PC-3 (cell line): ENCODE measurements around the gene LMAN2. TPM values are rescaled to one million over a fixed set of nuclear protein-coding genes. Genes with fewer than 3 reads are reported as not detected.

Experiments used
- ATAC-seq: fragments of 200-7000 bp; cut with Tn5 transposase; 2 replicates; pipeline ENCODE4 v1.9.1; 2020; ENCODE audit warnings: mild to moderate bottlenecking, moderate library complexity
- BruUV-seq: library from RNA; stranded (reverse); fragments of 400-500 nt; replicated peaks from 2 replicates; lab custom pipeline; 2021; lab: Mats Ljungman, UMichigan
- CTCF ChIA-PET: fragments of 300-600 bp; sonication (Branson Sonifier 250); formaldehyde crosslinking; loops from one replicate; lab custom pipeline; 2022; ENCODE audit warnings: antibody characterized with exemption; lab: Charles Lee
- POLR2A ChIA-PET: fragments of 300-600 bp; sonication (Branson Sonifier 250); formaldehyde crosslinking; loops from one replicate; lab custom pipeline; 2022; ENCODE audit warnings: antibody characterized with exemption; ENCODE audit not compliant: unreplicated experiment; lab: Charles Lee
- DNase-seq: peaks from one replicate; pipeline ENCODE4 v3.0.0-alpha.2; 2015
- H2AFZ ChIP-seq: fragments of 300-600 bp; sonication (generic); 2 replicates; pipeline ENCODE4 v1.6.0; 2016; ENCODE audit warnings: antibody characterized with exemption, low read length
- H3F3A ChIP-seq: fragments of 300-600 bp; sonication (generic); one replicate; pipeline ENCODE4 v1.6.0; 2017; ENCODE audit warnings: antibody characterized with exemption, low read length, control low read depth, mild to moderate bottlenecking; ENCODE audit not compliant: unreplicated experiment
- H3K27ac ChIP-seq: fragments of 300-600 bp; sonication (generic); 2 replicates; pipeline ENCODE4 v1.5.1; 2016; ENCODE audit warnings: mild to moderate bottlenecking, low read length
- H3K27me3 ChIP-seq: fragments of 300-600 bp; sonication (generic); 2 replicates; pipeline ENCODE4 v1.6.1; 2016; ENCODE audit warnings: low read length, mixed read lengths
- H3K36me3 ChIP-seq: fragments of 300-600 bp; sonication (generic); 2 replicates; pipeline ENCODE4 v1.6.1; 2016; ENCODE audit warnings: low read depth, mixed run types, low read length, mixed read lengths
- H3K4me1 ChIP-seq: fragments of 300-600 bp; sonication (generic); 2 replicates; pipeline ENCODE4 v1.5.1; 2016; ENCODE audit warnings: low read length; ENCODE audit not compliant: insufficient read depth
- H3K4me2 ChIP-seq: fragments of 300-600 bp; sonication (generic); 2 replicates; pipeline ENCODE4 v1.6.0; 2016; ENCODE audit warnings: low read length
- H3K4me3 ChIP-seq: fragments of 300-600 bp; sonication (generic); 2 replicates; pipeline ENCODE4 v1.5.1; 2016; ENCODE audit warnings: mild to moderate bottlenecking, low read length, mixed read lengths
- H3K79me2 ChIP-seq: fragments of 300-600 bp; sonication (generic); 2 replicates; pipeline ENCODE4 v1.6.1; 2017; ENCODE audit warnings: low read length, mixed read lengths
- H3K9ac ChIP-seq: fragments of 300-600 bp; sonication (generic); 2 replicates; pipeline ENCODE4 v1.6.0; 2016; ENCODE audit warnings: mild to moderate bottlenecking, low read length
- H3K9me2 ChIP-seq: fragments of 300-600 bp; sonication (generic); replicated peaks from 2 replicates; pipeline ENCODE4 v1.6.1; 2016; ENCODE audit warnings: mixed run types, low read length, mixed read lengths
- H3K9me3 ChIP-seq: fragments of 300-600 bp; sonication (generic); 2 replicates; pipeline ENCODE4 v1.6.1; 2016; ENCODE audit warnings: low read length, mixed read lengths
- H4K20me1 ChIP-seq: fragments of 300-600 bp; sonication (generic); 2 replicates; pipeline ENCODE4 v1.6.1; 2016; ENCODE audit warnings: low read length, mixed read lengths
- CTCF ChIP-seq: fragments of 300-600 bp; sonication (generic); conservative IDR thresholded peaks from 2 replicates; pipeline ENCODE4 v1.5.1; 2017; ENCODE audit warnings: antibody characterized with exemption, low read depth, mild to moderate bottlenecking, low read length
- EZH2 ChIP-seq: fragments of 300-600 bp; sonication (generic); IDR thresholded peaks from one replicate; pipeline ENCODE4 v1.6.1; 2017; ENCODE audit warnings: antibody characterized with exemption, mild to moderate bottlenecking, low read length; ENCODE audit not compliant: unreplicated experiment
- EZH2phosphoT487 ChIP-seq: fragments of 300-600 bp; sonication (generic); IDR thresholded peaks from 2 replicates; pipeline ENCODE4 v1.6.1; 2018; ENCODE audit warnings: mild to moderate bottlenecking, antibody characterized with exemption, low read length, borderline replicate concordance
- intact Hi-C: fragments of 100-400 bp; cut with micrococcal nuclease; formaldehyde crosslinking; loops from 2 replicates; pipeline ENCODE4 v1.9.0; 2023
- total RNA-seq: library from RNA; depleted of rRNA; stranded (reverse); fragments of >200 nt; gene quantifications from 2 replicates; pipeline ENCODE4 v1.2.3, GENCODE V29; 2014

The LMAN2 gene
- total RNA-seq, 1 experiment from 2014 or later, result 310 TPM

- ATAC-seq (no peak), DNase-seq (no peak)
- POLR2A ChIA-PET, result no interaction called here
- Histone ChIP-seq H3K36me3 (no peaks in the 10 kb centered on the region), H3K4me1 (peaks cover 26% of the 10 kb centered on the region), H3K4me3 (no peak overlapping the region), H3K27ac (no peak overlapping the region), H3K27me3 (no peaks in the 10 kb centered on the region), H3K9ac (no peak overlapping the region), H4K20me1 (no peaks in the 10 kb centered on the region), H3K9me3 (no peaks in the 10 kb centered on the region), H3K4me2 (no peak overlapping the region), H2AFZ (no peak overlapping the region), H3K79me2 (no peaks in the 10 kb centered on the region), H3F3A (no peaks in the 10 kb centered on the region), H3K9me2 (no peaks in the 10 kb centered on the region)
- CTCF ChIA-PET, result no interaction called here
- no TSS peak for BruUV-seq
- intact Hi-C loops, result no loop called here
- TF ChIP-seq EZH2phosphoT487 (no peak), EZH2 (no peak), CTCF (no peak)
These were observed 34.3 kb upstream of the LMAN2 start for GRCh38 chr5:177385720-177386119.

- Histone ChIP-seq H3K4me1 (peaks cover 16% of the 10 kb centered on the region), H3F3A (no peaks in the 10 kb centered on the region), H4K20me1 (no peaks in the 10 kb centered on the region), H3K79me2 (no peaks in the 10 kb centered on the region), H3K9ac (no peak within 1 kb of the TSS), H3K4me2 (no peak within 1 kb of the TSS), H3K27ac (no peak within 1 kb of the TSS), H2AFZ (no peak within 1 kb of the TSS), H3K36me3 (no peaks in the 10 kb centered on the region), H3K9me2 (no peaks in the 10 kb centered on the region), H3K9me3 (no peaks in the 10 kb centered on the region), H3K27me3 (no peaks in the 10 kb centered on the region), H3K4me3 (no peak within 1 kb of the TSS)
- TF ChIP-seq EZH2, result no peak
- no peak for TF ChIP-seq EZH2phosphoT487
- TF ChIP-seq CTCF, result no peak
- ATAC-seq, result no peak
- intact Hi-C loops, result no loop called here
- ChIA-PET POLR2A (no interaction called here), CTCF (interaction anchor here (0.5 kb wide), 1 partner anchor 64 kb away, joined by 3 read pairs; no protein-coding TSS in a partner anchor)
- no TSS peak for BruUV-seq
- DNase-seq, result no peak
These were observed 32.7 kb upstream of the LMAN2 start, which contains the start of gene SLC34A1 for GRCh38 chr5:177384134-177384533. SLC34A1 (plus strand) TSS chr5:177384434; CDS start chr5:177385742, 1,308 bp downstream.

- H3K9me3 ChIP-seq, result no peaks in the 10 kb centered on the region
- no peak for TF ChIP-seq EZH2phosphoT487
- no peak for TF ChIP-seq CTCF
- TF ChIP-seq EZH2, result no peak
- no peak overlapping the region for H3K27ac ChIP-seq
- no TSS peak for BruUV-seq
- peaks cover 9% of the 10 kb centered on the region for H3K4me1 ChIP-seq
- no peak overlapping the region for H3K4me2 ChIP-seq
- no peak overlapping the region for H2AFZ ChIP-seq
- H3K27me3 ChIP-seq, result no peaks in the 10 kb centered on the region
- H3K9ac ChIP-seq, result no peak overlapping the region
- H3K4me3 ChIP-seq, result no peak overlapping the region
- no peaks in the 10 kb centered on the region for H3K79me2 ChIP-seq
- no peaks in the 10 kb centered on the region for H4K20me1 ChIP-seq
- no peaks in the 10 kb centered on the region for H3K9me2 ChIP-seq
- no peak for ATAC-seq
- ChIA-PET CTCF (interaction anchor here (0.6 to 1.2 kb wide), 3 partner anchors 12 to 55 kb away, joined by 3 to 4 read pairs (median 3); no protein-coding TSS in a partner anchor), POLR2A (no interaction called here)
- no peaks in the 10 kb centered on the region for H3F3A ChIP-seq
- no peaks in the 10 kb centered on the region for H3K36me3 ChIP-seq
- intact Hi-C loops, result no loop called here
- DNase-seq, result no peak
These were observed 31.7 kb upstream of the LMAN2 start for GRCh38 chr5:177383181-177383580.
